ENCODE results near the gene PLGRKT.

DNA sequence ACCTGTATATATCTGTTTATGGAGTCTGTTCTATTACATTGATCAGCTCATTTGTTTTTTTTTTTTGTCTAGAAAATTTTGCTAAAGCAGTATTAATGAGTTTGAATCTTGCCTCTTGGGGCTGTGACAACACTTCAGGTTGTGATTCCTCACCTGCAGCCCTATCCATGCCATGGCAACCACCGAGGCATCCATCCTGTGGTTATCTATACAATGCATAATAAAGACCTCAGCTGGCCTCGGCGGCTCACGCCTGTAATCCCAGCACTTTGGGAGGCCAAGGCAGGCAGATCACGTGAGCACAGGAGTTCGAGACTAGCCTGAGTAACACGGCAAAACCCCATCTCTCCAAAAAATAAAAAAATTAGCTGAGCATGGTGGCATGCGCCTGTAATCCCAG lies 44.5 kb upstream of the PLGRKT start:
- TF ChIP-seq, protein P1, sequence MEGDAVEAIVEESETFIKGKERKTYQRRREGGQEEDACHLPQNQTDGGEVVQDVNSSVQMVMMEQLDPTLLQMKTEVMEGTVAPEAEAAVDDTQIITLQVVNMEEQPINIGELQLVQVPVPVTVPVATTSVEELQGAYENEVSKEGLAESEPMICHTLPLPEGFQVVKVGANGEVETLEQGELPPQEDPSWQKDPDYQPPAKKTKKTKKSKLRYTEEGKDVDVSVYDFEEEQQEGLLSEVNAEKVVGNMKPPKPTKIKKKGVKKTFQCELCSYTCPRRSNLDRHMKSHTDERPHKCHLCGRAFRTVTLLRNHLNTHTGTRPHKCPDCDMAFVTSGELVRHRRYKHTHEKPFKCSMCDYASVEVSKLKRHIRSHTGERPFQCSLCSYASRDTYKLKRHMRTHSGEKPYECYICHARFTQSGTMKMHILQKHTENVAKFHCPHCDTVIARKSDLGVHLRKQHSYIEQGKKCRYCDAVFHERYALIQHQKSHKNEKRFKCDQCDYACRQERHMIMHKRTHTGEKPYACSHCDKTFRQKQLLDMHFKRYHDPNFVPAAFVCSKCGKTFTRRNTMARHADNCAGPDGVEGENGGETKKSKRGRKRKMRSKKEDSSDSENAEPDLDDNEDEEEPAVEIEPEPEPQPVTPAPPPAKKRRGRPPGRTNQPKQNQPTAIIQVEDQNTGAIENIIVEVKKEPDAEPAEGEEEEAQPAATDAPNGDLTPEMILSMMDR (IDR thresholded peaks at IDR 0.05; ENCODE audit: low read depth, low read length, missing input control) = no peak
- no peak for TF ChIP-seq RXRA (IDR thresholded peaks at IDR 0.05)
- TF ChIP-seq SP1 (IDR thresholded peaks at IDR 0.05) = no peak
- TF ChIP-seq, protein P2, sequence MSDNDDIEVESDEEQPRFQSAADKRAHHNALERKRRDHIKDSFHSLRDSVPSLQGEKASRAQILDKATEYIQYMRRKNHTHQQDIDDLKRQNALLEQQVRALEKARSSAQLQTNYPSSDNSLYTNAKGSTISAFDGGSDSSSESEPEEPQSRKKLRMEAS (IDR thresholded peaks at IDR 0.05) = no peak
- no peak for TF ChIP-seq EGR1 (IDR thresholded peaks at IDR 0.05; ENCODE audit: low read depth in 2 of 2)
- TF ChIP-seq, protein P3, sequence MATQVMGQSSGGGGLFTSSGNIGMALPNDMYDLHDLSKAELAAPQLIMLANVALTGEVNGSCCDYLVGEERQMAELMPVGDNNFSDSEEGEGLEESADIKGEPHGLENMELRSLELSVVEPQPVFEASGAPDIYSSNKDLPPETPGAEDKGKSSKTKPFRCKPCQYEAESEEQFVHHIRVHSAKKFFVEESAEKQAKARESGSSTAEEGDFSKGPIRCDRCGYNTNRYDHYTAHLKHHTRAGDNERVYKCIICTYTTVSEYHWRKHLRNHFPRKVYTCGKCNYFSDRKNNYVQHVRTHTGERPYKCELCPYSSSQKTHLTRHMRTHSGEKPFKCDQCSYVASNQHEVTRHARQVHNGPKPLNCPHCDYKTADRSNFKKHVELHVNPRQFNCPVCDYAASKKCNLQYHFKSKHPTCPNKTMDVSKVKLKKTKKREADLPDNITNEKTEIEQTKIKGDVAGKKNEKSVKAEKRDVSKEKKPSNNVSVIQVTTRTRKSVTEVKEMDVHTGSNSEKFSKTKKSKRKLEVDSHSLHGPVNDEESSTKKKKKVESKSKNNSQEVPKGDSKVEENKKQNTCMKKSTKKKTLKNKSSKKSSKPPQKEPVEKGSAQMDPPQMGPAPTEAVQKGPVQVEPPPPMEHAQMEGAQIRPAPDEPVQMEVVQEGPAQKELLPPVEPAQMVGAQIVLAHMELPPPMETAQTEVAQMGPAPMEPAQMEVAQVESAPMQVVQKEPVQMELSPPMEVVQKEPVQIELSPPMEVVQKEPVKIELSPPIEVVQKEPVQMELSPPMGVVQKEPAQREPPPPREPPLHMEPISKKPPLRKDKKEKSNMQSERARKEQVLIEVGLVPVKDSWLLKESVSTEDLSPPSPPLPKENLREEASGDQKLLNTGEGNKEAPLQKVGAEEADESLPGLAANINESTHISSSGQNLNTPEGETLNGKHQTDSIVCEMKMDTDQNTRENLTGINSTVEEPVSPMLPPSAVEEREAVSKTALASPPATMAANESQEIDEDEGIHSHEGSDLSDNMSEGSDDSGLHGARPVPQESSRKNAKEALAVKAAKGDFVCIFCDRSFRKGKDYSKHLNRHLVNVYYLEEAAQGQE (IDR thresholded peaks at IDR 0.05) = no peak
- no peak for TF ChIP-seq TAF1 (conservative IDR thresholded peaks at IDR 0.05)
- TF ChIP-seq, protein P4, sequence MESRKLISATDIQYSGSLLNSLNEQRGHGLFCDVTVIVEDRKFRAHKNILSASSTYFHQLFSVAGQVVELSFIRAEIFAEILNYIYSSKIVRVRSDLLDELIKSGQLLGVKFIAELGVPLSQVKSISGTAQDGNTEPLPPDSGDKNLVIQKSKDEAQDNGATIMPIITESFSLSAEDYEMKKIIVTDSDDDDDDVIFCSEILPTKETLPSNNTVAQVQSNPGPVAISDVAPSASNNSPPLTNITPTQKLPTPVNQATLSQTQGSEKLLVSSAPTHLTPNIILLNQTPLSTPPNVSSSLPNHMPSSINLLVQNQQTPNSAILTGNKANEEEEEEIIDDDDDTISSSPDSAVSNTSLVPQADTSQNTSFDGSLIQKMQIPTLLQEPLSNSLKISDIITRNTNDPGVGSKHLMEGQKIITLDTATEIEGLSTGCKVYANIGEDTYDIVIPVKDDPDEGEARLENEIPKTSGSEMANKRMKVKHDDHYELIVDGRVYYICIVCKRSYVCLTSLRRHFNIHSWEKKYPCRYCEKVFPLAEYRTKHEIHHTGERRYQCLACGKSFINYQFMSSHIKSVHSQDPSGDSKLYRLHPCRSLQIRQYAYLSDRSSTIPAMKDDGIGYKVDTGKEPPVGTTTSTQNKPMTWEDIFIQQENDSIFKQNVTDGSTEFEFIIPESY (IDR thresholded peaks at IDR 0.05) = no peak
- no peak for TF ChIP-seq FOXA1 (IDR thresholded peaks at IDR 0.05)
- TF ChIP-seq YY1 (IDR thresholded peaks at IDR 0.05) = no peak
- no peak for TF ChIP-seq RAD21 (IDR thresholded peaks at IDR 0.05)
- no peak for TF ChIP-seq JUND (IDR thresholded peaks at IDR 0.05)
